Transverse colon (tissue), 4 donors: ENCODE measurements around the gene PGPEP1.

Source experiments
- POLR2AphosphoS5 ChIP-seq, 3 donors: sonication (generic); formaldehyde crosslinking; IDR thresholded peaks; one replicate each; pipeline ENCODE4 v1.6.1; 2016; ENCODE audit warnings: antibody characterized with exemption in 3 of 3
- TF ChIP-seq, protein P1 (sequence below), 5 experiments: fragments of 200-600 bp in 3 of 5; fragments of 450-650 bp in 2 of 5; sonication (generic) in 3 of 5; IDR thresholded peaks; 1 replicate in 2 of 5; 2 replicates in 3 of 5; pipeline ENCODE4 v1.5.1; 2016 to 2017; ENCODE audit warnings: antibody characterized with exemption in 5 of 5, inconsistent platforms in 3 of 5, mild to moderate bottlenecking in 2 of 5, moderate library complexity in 1 of 5

DNA sequence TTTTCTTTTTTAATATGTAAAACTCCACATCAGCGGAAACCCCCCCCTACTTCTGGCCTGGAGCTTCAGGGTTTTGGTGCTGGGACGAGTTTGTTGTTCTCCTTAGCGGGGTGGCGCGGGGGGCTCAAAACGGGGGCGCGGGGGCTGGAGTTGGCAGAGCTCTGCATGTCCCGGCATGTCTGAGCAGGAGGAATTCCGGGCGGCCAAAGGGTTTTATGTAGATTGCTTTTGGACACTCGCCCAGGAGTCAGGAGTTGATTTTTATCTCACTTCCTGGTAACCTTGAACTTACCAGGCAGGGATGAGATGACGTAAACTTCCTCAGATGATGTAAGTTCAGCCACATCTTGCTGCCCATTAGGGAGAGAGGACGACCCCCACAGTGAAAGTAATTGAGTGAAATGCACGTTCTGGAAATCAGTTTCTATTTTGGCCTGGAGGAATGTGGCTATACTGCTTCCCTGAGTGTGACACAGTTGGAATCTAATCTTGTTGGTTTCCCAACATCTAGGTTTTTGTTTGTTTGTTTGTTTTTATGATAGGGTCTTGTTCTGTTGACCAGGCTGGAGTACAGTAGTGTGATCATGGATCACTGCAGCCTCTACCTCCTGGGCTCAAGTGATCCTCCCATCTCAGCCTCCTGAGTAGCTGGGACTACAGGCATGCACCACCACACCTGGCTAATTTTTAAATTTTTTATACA, 24.6 kb downstream of the PGPEP1 start:
- TF ChIP-seq POLR2AphosphoS5 (IDR thresholded peaks at IDR 0.05), result peak; percentile 54 to 78 (median 73)
- TF ChIP-seq, protein P1, sequence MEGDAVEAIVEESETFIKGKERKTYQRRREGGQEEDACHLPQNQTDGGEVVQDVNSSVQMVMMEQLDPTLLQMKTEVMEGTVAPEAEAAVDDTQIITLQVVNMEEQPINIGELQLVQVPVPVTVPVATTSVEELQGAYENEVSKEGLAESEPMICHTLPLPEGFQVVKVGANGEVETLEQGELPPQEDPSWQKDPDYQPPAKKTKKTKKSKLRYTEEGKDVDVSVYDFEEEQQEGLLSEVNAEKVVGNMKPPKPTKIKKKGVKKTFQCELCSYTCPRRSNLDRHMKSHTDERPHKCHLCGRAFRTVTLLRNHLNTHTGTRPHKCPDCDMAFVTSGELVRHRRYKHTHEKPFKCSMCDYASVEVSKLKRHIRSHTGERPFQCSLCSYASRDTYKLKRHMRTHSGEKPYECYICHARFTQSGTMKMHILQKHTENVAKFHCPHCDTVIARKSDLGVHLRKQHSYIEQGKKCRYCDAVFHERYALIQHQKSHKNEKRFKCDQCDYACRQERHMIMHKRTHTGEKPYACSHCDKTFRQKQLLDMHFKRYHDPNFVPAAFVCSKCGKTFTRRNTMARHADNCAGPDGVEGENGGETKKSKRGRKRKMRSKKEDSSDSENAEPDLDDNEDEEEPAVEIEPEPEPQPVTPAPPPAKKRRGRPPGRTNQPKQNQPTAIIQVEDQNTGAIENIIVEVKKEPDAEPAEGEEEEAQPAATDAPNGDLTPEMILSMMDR (IDR thresholded peaks at IDR 0.05), result no peak
